Mucosa of descending colon (tissue), 3 donors: ENCODE results near the gene SLC15A3. TPM values are rescaled to one million over a fixed set of nuclear protein-coding genes. Genes with fewer than 3 reads are reported as not detected.

Experiments used
- ATAC-seq: fragments of 200-7000 bp; cut with Tn5 transposase; one replicate; pipeline ENCODE4 v1.9.1; 2020; ENCODE audit warnings: mild to moderate bottlenecking, moderate library complexity
- DNase-seq, 3 donors: peaks; one replicate each; pipeline ENCODE4 v3.0.0-alpha.2; 2020
- H3K36me3 ChIP-seq: fragments of 200-600 bp; one replicate; pipeline ENCODE4 v1.8.0; 2021; ENCODE audit warnings: low read depth, mild to moderate bottlenecking
- H3K4me1 ChIP-seq: fragments of 200-600 bp; one replicate; pipeline ENCODE4 v1.8.0; 2021; ENCODE audit warnings: low read depth, mild to moderate bottlenecking
- H3K4me3 ChIP-seq: fragments of 200-600 bp; one replicate; pipeline ENCODE4 v1.8.0; 2021; ENCODE audit warnings: mild to moderate bottlenecking
- H3K9me3 ChIP-seq: fragments of 200-600 bp; one replicate; pipeline ENCODE4 v1.8.0; 2021; ENCODE audit warnings: mild to moderate bottlenecking
- intact Hi-C, 2 donors: fragments of 100-400 bp; cut with DNase I in 1 of 2; cut with micrococcal nuclease in 1 of 2; formaldehyde crosslinking; loops; one replicate each; pipeline versions ENCODE4 v1.11.0 to v1.11.1; 2022; cut with DNase I, micrococcal nuclease
- long read RNA-seq, 2 donors: library from polyadenylated mRNA; unstranded; transcript quantifications; one replicate each; pipeline ENCODE4 v2.0.0, GENCODE V29; 2019 to 2021
- total RNA-seq, 3 donors: library from RNA; stranded (reverse); fragmentation: NEBNext Ultra II Directional in 2 of 3; extraction: Animal tissue kit (Norgen Biotek cat#: 25700) in 2 of 3; gene quantifications; one replicate each; pipeline versions ENCODE4 v1.2.1 to v1.2.4, GENCODE V29; 2021 to 2023
- TF ChIP-seq, protein P1 (sequence below): fragments of 200-600 bp; IDR thresholded peaks from one replicate; pipeline ENCODE4 v1.8.0; 2022; ENCODE audit warnings: antibody characterized with exemption, mild to moderate bottlenecking
- donor health status: DM: no; HTN: no; CAD: no; lungs with moderate emphysema.
- donor health status: DM: no; HTN: no; CAD: no.
- donor health status: DM: no; HTN: yes; CAD: no.

SLC15A3 gene
- 10 to 100 TPM in 2 of 3 donors, 1 to 10 TPM in 1; 6.2 to 36.8 (median 18.4) TPM for total RNA-seq
- long read RNA-seq, donor 1, transcript SLC15A3-201 (8 exons, 2,115 nt) = major isoform, 15 of 31 reads
- long read RNA-seq, donor 1, partial matches to known transcripts = 11 of 31 reads
- long read RNA-seq, donor 1, other reads (novel, unspliced or antisense) = 1 of 31 reads
- long read RNA-seq, donor 2, partial matches to known transcripts = 0 of 4 reads
- long read RNA-seq, donor 2, other reads (novel, unspliced or antisense) = 2 of 4 reads

DNA sequence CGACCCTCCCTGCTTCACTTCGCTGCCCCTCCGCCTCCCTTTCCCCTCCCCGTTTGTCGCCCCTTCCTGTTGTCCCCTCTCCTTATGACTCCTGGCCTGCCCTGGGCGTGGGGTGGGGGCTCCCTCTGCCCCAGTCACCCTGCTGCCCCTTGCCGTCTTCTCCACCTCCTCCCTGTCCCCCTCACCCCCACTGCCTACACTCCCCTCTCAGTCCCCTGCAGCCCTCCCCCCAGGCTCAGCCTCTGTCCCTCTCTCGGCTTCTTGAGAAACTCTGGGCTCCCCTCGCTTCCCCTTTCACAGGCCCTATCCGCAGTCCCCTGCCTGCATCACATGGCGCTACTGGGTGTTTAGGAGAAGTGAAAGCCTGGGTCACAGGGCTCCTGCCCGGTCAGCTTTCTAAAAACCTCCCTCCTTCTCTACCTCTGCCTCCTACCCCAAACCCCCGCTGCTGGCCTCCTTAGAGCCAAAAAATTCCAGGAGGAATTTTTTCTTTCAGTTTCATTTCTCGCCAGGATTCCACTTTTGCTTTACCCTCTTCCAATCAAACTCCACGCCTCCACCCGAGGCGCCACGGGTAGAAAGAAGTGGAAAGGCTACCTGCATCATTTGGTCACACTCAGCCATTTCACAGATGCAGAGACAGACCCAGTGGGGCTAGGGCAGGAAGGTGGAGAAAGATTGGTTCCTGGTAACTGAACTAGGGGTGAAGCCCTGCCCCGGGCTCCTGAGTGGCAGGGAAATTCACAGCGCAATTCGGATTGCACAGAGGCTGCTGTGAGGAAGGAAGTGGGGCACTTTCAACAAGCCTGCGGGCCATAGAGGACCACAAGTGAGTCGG lies at the start of gene SLC15A3:
TSS of gene SLC15A3 (minus strand) at position 273 of the 838 bp plus-strand sequence. CDS start 625 bp downstream, outside the sequence.
- no peaks in the 10 kb centered on the region for H3K36me3 ChIP-seq
- no peaks in the 10 kb centered on the region for H3K9me3 ChIP-seq
- intact Hi-C loops = no loop called here
- peaks cover 5% of the 10 kb centered on the region for H3K4me1 ChIP-seq
- H3K4me3 ChIP-seq = peak within 1 kb of the TSS; percentile 6
- DNase-seq (peak; percentile 53 to 83 (median 61)), ATAC-seq (peak; percentile 85)
- TF ChIP-seq, protein P1, sequence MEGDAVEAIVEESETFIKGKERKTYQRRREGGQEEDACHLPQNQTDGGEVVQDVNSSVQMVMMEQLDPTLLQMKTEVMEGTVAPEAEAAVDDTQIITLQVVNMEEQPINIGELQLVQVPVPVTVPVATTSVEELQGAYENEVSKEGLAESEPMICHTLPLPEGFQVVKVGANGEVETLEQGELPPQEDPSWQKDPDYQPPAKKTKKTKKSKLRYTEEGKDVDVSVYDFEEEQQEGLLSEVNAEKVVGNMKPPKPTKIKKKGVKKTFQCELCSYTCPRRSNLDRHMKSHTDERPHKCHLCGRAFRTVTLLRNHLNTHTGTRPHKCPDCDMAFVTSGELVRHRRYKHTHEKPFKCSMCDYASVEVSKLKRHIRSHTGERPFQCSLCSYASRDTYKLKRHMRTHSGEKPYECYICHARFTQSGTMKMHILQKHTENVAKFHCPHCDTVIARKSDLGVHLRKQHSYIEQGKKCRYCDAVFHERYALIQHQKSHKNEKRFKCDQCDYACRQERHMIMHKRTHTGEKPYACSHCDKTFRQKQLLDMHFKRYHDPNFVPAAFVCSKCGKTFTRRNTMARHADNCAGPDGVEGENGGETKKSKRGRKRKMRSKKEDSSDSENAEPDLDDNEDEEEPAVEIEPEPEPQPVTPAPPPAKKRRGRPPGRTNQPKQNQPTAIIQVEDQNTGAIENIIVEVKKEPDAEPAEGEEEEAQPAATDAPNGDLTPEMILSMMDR = no peak

DNA sequence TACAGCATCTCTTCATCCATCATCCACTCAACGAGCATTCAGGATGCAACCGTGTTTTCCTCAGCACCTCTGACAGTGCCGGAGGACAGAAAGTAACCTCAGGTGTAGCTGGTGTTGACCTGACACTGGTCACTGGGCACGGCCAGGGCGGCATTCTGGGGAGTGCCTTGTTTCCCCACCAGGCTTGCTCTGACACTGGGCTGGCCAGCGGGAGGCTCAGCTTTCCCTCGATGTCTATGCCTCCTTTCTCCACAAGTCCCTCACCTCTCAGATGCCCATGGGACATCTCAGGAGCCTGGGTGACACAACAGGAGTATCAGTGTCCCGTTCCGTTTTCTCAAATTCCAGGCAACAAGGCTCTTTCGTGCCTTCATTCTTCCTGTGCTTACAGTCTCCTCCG lies 48.5 kb upstream of the SLC15A3 start:
- no peaks in the 10 kb centered on the region for H3K9me3 ChIP-seq
- intact Hi-C loops = no loop called here
- TF ChIP-seq, protein P1 = no peak

DNA sequence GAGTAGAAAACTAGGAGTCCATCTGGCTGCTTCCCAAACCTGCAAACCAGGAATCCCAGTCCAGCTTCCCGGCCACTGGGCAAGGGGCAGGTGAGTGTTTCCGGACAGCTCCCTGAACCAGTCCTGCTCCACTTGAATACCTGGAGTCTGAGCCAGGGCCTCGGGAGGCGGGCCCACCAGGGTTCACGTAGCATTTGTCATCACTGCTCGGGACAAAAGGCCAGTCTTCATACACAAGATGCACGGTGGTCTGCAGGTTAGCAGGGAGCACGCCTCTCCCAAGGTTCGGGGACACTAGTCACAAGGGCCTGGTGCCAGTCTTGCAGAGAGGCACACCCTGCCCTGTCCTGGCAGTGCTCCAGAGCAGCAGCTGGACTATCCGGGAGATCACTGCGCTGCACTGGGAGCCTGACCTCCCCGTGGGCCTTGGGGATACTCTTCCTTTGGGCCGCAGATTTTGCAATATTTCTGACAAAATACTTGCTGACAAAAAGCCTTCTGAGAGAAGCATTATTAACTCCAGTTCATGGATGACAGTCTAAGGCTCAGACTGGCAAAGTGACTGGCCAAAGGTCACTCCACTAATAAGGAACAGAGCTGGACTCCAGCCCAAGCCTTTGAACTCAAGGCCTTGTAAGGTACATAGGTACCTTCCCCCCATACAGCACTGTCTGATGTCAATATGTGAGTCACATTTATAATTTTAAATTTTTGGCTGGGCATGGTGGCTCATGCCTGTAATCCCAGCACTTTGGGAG lies 44.6 kb upstream of the SLC15A3 start:
- Histone ChIP-seq H3K9me3 (no peaks in the 10 kb centered on the region), H3K4me3 (no peak overlapping the region), H3K4me1 (no peaks in the 10 kb centered on the region), H3K36me3 (no peaks in the 10 kb centered on the region)
- intact Hi-C loops = no loop called here
- TF ChIP-seq, protein P1 = no peak
- peak; percentile 95 for ATAC-seq
- peak; percentile 77 to 79 (median 79) for DNase-seq

More for the DNA sequence above, 48.5 kb upstream of the SLC15A3 start:
- DNase-seq (no peak), ATAC-seq (no peak)
- no peaks in the 10 kb centered on the region for H3K36me3 ChIP-seq
- H3K4me1 ChIP-seq = no peaks in the 10 kb centered on the region
- no peak overlapping the region for H3K4me3 ChIP-seq

DNA sequence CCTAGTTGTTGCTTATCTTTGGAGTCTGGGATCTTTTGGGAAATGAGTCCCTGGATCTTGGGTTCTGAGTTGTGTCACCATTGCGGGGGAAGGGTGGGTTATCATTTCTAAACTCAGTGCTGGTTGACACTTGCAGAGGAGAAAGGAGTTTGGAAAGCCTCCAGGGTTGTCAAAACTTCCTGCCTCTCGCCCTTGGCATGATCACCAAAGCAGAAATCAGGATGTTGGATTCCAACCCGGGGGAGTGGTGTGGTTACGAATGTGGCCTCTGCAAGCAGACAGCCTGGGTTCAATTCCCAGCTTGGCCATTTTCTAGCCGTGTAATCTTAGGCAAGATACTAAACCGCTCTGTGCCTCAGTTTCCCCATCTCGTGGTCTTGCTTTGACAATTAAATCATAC lies 43.8 kb upstream of the SLC15A3 start:
- Histone ChIP-seq H3K4me3 (no peak overlapping the region), H3K4me1 (no peaks in the 10 kb centered on the region)
- ATAC-seq = no peak

DNA sequence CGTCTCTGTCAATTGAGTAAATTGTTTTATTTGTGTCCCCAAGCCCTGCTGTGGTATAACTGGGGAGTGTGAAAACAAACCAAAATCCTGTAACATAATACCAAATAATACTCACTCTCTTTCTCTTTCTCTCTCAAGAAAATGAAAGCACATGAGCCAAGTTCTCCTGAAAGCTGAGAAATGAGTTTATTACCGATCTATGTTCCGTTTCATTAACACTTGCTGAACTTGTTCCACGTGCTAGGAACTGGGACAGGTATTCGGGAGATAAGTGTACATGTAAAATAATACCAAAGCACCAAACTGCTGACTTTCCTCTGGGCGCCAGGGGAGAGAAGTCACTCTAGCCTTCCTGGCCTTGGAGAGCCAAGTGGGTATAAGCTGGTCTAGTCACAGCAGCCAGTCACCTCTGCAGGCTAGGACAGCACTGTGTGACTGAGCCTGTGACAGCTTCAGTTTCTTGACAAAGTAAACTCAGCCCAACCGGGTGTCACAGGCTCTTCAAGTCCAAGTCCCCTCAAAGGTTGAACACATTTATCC lies 42.6 kb upstream of the SLC15A3 start:
- H3K9me3 ChIP-seq = no peaks in the 10 kb centered on the region
- H3K4me1 ChIP-seq = no peaks in the 10 kb centered on the region
- no peak overlapping the region for H3K4me3 ChIP-seq
- intact Hi-C loops = no loop called here
- ATAC-seq (peak; percentile 14), DNase-seq (no peak)
- TF ChIP-seq, protein P1 = no peak
- no peaks in the 10 kb centered on the region for H3K36me3 ChIP-seq

More for the DNA sequence above, 43.8 kb upstream of the SLC15A3 start:
- no peak for DNase-seq
- no peaks in the 10 kb centered on the region for H3K36me3 ChIP-seq
- intact Hi-C loops = no loop called here
- TF ChIP-seq, protein P1 = no peak
- H3K9me3 ChIP-seq = no peaks in the 10 kb centered on the region
